ENCODE results near the gene LAP3. TPM values are rescaled to one million over a fixed set of nuclear protein-coding genes. Genes with fewer than 3 reads are reported as not detected.

The LAP3 gene
- total RNA-seq, 1 donor from 2014 or later: 52.7 TPM

DNA sequence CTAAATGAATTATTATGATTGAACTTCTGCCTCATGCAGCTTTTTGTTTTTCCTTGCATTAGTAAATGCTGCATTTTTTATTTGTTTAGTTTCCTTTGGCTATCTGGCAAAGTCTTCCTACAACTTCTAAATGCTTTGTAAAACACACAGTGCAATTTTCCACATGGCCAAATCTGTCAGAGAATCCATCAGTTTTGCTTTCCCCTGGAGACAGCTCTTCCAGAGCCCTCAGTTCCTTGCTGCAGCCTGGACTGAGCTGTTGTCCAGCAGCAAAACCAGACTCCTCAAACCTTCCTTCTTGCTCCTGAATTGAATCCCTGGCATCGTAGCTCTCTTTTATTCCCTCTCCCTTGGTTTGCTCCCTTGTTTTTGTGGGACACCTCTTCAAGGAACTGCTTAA, 80.1 kb downstream of the LAP3 start:
- H3K27me3 ChIP-seq (ENCODE audit: low read depth): peaks cover 15% of the 10 kb centered on the region
- TF ChIP-seq, protein P1, sequence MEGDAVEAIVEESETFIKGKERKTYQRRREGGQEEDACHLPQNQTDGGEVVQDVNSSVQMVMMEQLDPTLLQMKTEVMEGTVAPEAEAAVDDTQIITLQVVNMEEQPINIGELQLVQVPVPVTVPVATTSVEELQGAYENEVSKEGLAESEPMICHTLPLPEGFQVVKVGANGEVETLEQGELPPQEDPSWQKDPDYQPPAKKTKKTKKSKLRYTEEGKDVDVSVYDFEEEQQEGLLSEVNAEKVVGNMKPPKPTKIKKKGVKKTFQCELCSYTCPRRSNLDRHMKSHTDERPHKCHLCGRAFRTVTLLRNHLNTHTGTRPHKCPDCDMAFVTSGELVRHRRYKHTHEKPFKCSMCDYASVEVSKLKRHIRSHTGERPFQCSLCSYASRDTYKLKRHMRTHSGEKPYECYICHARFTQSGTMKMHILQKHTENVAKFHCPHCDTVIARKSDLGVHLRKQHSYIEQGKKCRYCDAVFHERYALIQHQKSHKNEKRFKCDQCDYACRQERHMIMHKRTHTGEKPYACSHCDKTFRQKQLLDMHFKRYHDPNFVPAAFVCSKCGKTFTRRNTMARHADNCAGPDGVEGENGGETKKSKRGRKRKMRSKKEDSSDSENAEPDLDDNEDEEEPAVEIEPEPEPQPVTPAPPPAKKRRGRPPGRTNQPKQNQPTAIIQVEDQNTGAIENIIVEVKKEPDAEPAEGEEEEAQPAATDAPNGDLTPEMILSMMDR (IDR thresholded peaks at IDR 0.05; ENCODE audit: borderline replicate concordance): no peak
- intact Hi-C loops (cut with micrococcal nuclease): no loop called here
- no peaks in the 10 kb centered on the region for H3K36me3 ChIP-seq
- no peak overlapping the region for H3K4me3 ChIP-seq
- no peaks in the 10 kb centered on the region for H3K4me1 ChIP-seq
- no peaks in the 10 kb centered on the region for H3K9me3 ChIP-seq (replicated peaks)
- no peak overlapping the region for H3K27ac ChIP-seq (replicated peaks)
- no peak for DNase-seq

Other genes starting within 250 kb of the LAP3 start
- 50.2 TPM for gene QDPR, start 65.1 kb upstream of the LAP3 start, total RNA-seq
- not detected for gene CLRN2, start 62.0 kb upstream of the LAP3 start, total RNA-seq
- gene MED28, start 37.4 kb downstream of the LAP3 start, total RNA-seq: 18.1 TPM
- not detected for gene FAM184B, start 204.4 kb downstream of the LAP3 start, total RNA-seq
- 14.5 TPM for gene DCAF16, start 233.6 kb downstream of the LAP3 start, total RNA-seq
- 0.38 TPM for gene NCAPG, start 233.8 kb downstream of the LAP3 start, total RNA-seq

Measured in left ventricle myocardium inferior (tissue), 1 donor.